K562 treated with DMSO at 1 percent for 12 hours (cell line): Measurements from ENCODE around the gene TLL1. TPM values are rescaled to one million over a fixed set of nuclear protein-coding genes. Genes with fewer than 3 reads are reported as not detected.

Experiments used
- total RNA-seq: library from RNA; unstranded; fragments of 300-600 nt; gene quantifications from 2 replicates; pipeline ENCODE4 v1.2.3, GENCODE V29; 2022; ENCODE audit not compliant: insufficient read depth

The TLL1 gene
- not detected in 2 replicates for total RNA-seq

DNA sequence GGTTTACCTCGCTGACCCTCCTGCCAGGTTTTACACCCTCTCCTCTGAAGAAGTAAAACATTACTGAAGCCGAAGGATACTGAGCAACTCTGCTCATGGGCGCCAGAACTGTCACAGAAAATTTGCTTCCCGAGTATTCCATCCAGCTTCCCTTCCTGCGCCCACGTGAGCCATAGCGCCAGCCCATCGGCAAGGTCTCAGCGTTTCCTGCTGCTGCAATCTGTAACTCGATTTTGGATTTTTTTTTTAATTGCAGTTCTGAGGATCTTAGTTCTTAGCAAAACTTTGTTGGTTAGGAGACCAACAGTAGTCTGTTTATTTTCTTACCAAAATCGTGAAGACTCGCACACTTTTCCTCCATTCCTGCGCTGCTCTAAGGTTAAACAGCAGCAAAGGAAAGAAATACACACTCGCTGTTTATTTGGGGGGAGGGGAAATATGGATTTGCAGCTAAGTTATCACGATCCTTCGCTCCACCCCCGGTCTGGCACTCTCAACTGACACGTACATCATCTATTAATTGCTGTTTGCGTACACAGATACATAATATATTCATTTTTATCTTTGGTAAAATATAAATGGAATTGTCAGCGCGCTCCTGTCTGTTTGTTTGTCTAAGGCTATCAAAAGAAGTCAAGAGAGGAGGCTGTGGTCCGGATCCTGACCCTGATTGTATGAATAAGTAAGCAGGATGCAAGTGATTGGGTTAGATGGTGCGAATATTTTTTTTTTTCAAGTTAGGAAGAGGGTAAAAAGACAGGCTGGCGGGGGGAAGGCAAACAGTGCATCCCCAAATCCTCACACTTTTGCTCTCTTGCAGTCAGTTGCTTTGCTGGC lies at the start of gene TLL1:
Gene TLL1 (plus strand): TSS at position 777 of the 837 bp plus-strand sequence. CDS start 668 bp downstream, outside the sequence.

